K562 (cell line): ENCODE data around the gene MINDY4. TPM values are rescaled to one million over a fixed set of nuclear protein-coding genes. Genes with fewer than 3 reads are reported as not detected.

ENCODE experiments used
- ATAC-seq: fragments of 200-7000 bp; cut with Tn5 transposase; 3 replicates; pipeline ENCODE4 v1.9.1; 2020; ENCODE audit warnings: moderate library complexity
- BruUV-seq: library from RNA; stranded (reverse); fragments of 400-500 nt; replicated peaks from 2 replicates; lab custom pipeline; 2021; lab: Mats Ljungman, UMichigan
- CTCF ChIA-PET: fragments of 300-600 bp; formaldehyde crosslinking; extraction: SDS; loops from one replicate; lab custom pipeline; 2021; ENCODE audit warnings: low intra/inter-chr PET ratio; lab: Yijun Ruan, JAX
- POLR2A ChIA-PET: fragments of 300-600, 350-650 bp; sonication (Branson Sonifier 250); formaldehyde crosslinking; extraction: SDS; loops from one replicate; lab custom pipeline; 2021; ENCODE audit warnings: antibody characterized with exemption, inconsistent platforms; lab: Yijun Ruan, JAX
- DNase-seq, 4 experiments: peaks; one replicate each; pipeline versions ENCODE4 v3.0.0 to v3.0.0-alpha.2; 2011 to 2018; ENCODE audit warnings: low spot score in 3 of 4, mixed read lengths in 3 of 4; ENCODE audit errors: extremely low read depth in 1 of 4
- FAIRE-seq: peaks from 2 replicates; lab custom pipeline; 2011; peaks lifted over from hg19 to GRCh38; lab: Jason Lieb, UNC
- H2AFZ ChIP-seq: 2 replicates; pipeline ENCODE4 v1.6.0; 2011; ENCODE audit warnings: low read depth, low read length, control low read depth, inconsistent platforms
- H3K27ac ChIP-seq: fragments of 200-600 bp; 3 replicates; pipeline ENCODE4 v1.8.0; 2011; ENCODE audit warnings: low read depth, mild to moderate bottlenecking, control low read depth, inconsistent platforms, low read length, moderate library complexity, mixed read lengths; ENCODE audit errors: extremely low read depth
- H3K27me3 ChIP-seq, 2 experiments: fragments of 300-600 bp in 1 of 2; 2 replicates in 1 of 2; 3 replicates in 1 of 2; pipeline versions ENCODE4 v1.6.0 to v1.8.0; 2011; ENCODE audit warnings: inconsistent platforms in 2 of 2, low read length in 2 of 2, mild to moderate bottlenecking in 1 of 2, mixed read lengths in 1 of 2, moderate library complexity in 1 of 2; ENCODE audit not compliant: control insufficient read depth in 2 of 2, insufficient read depth in 2 of 2
- H3K36me3 ChIP-seq: fragments of 300-600 bp; 3 replicates; pipeline ENCODE4 v1.8.0; 2011; ENCODE audit warnings: mild to moderate bottlenecking, low read length, inconsistent platforms; ENCODE audit not compliant: control insufficient read depth, insufficient read depth
- H3K4me1 ChIP-seq, 2 experiments: fragments of 200-600 bp in 1 of 2; replicated peaks in 1 of 2; 2 replicates in 1 of 2; 3 replicates in 1 of 2; pipeline versions ENCODE4 v1.5.1 to v1.8.0; 2011; ENCODE audit warnings: inconsistent platforms in 2 of 2, low read length in 2 of 2, mild to moderate bottlenecking in 1 of 2, mixed read lengths in 1 of 2, moderate library complexity in 1 of 2; ENCODE audit not compliant: control insufficient read depth in 2 of 2, insufficient read depth in 2 of 2
- H3K4me2 ChIP-seq: 2 replicates; pipeline ENCODE4 v1.6.1; 2011; ENCODE audit warnings: low read length, control low read depth, inconsistent platforms, mixed read lengths; ENCODE audit not compliant: insufficient read depth
- H3K4me3 ChIP-seq: fragments of 200-600 bp; sonication (generic), shearing (Covaris generic); 2 replicates; pipeline ENCODE4 v1.5.1; 2016; ENCODE audit warnings: control low read depth, inconsistent platforms
- H3K79me2 ChIP-seq: fragments of 200-600 bp; 3 replicates; pipeline ENCODE4 v1.8.0; 2011; ENCODE audit warnings: low read length, inconsistent platforms; ENCODE audit not compliant: control insufficient read depth, insufficient read depth
- H3K9ac ChIP-seq, 2 experiments: 2 replicates each; pipeline versions ENCODE4 v1.6.0 to v1.6.1; 2011; ENCODE audit warnings: low read depth in 2 of 2, low read length in 2 of 2, control low read depth in 1 of 2, inconsistent platforms in 1 of 2, mild to moderate bottlenecking in 1 of 2, mixed read lengths in 1 of 2; ENCODE audit not compliant: insufficient read depth in 1 of 2
- H3K9me1 ChIP-seq: one replicate; pipeline ENCODE4 v1.6.0; 2011; ENCODE audit warnings: inconsistent platforms, mild to moderate bottlenecking, low read length, moderate library complexity; ENCODE audit not compliant: control insufficient read depth, insufficient read depth
- H3K9me3 ChIP-seq: replicated peaks from 2 replicates; pipeline ENCODE4 v1.5.1; 2011; ENCODE audit warnings: low read depth, low read length, inconsistent platforms; ENCODE audit not compliant: control insufficient read depth, insufficient read depth
- H4K20me1 ChIP-seq: replicated peaks from 2 replicates; pipeline ENCODE4 v1.6.1; 2011; ENCODE audit warnings: low read length, inconsistent platforms, mixed read lengths; ENCODE audit not compliant: control insufficient read depth, insufficient read depth
- CBFA2T2 ChIP-seq: fragments of 450-650 bp; conservative IDR thresholded peaks from 2 replicates; pipeline ENCODE4 v1.6.1; 2017; ENCODE audit warnings: mild to moderate bottlenecking
- FOXK1 ChIP-seq: sonication (generic); formaldehyde crosslinking; IDR thresholded peaks from 2 replicates; pipeline ENCODE4 v1.8.0; 2022; ENCODE audit warnings: missing genetic modification reagents, mild to moderate bottlenecking, borderline replicate concordance
- MTA3 ChIP-seq: fragments of 450-650 bp; formaldehyde crosslinking; IDR thresholded peaks from 2 replicates; pipeline ENCODE4 v1.6.1; 2017; ENCODE audit warnings: mild to moderate bottlenecking, borderline replicate concordance
- RBM14 ChIP-seq: fragments of 200-400 bp; formaldehyde crosslinking; IDR thresholded peaks from 2 replicates; pipeline ENCODE4 v1.6.1; 2018; ENCODE audit warnings: low read depth, mild to moderate bottlenecking, low read length, moderate library complexity, borderline replicate concordance; ENCODE audit not compliant: insufficient read depth
- RUNX1 ChIP-seq: sonication (generic); IDR thresholded peaks from 2 replicates; pipeline ENCODE4 v1.6.1; 2016; ENCODE audit warnings: antibody characterized with exemption, low read depth
- U2AF1 ChIP-seq: fragments of 200-400 bp; formaldehyde crosslinking; optimal IDR thresholded peaks from 2 replicates; pipeline ENCODE3; 2017; ENCODE audit warnings: mild to moderate bottlenecking, low read depth, low read length, moderate library complexity
- ZNF133 ChIP-seq: fragments of 250-450 bp; sonication (Bioruptor Pico); IDR thresholded peaks from 2 replicates; pipeline ENCODE4 v1.4.0; 2020; ENCODE audit warnings: mild to moderate bottlenecking
- ZNF24 ChIP-seq: fragments of 450-650 bp; IDR thresholded peaks from 2 replicates; pipeline ENCODE4 v1.6.1; 2016
- WGBS: fragments of 100-300 bp; shearing (Covaris generic); methylation state at CpG from one replicate; pipeline ENCODE4 v1.1.6; 2016; ENCODE audit warnings: low coverage, mixed read lengths; ENCODE audit not compliant: insufficient coverage; ENCODE audit errors: missing lambda C conversion rate; 5-methylcytosine and 5-hydroxymethylcytosine counted together
- in situ Hi-C: fragments of 300-500 bp; cut with MboI; formaldehyde crosslinking; loops from 4 replicates; pipeline ENCODE4 v1.15.0; 2018; ENCODE audit warnings: inconsistent platforms, mixed read lengths
- intact Hi-C: fragments of 100-400 bp; cut with micrococcal nuclease; formaldehyde crosslinking; loops from 2 replicates; pipeline ENCODE4 v1.14.2; 2022
- polyA plus RNA-seq, 8 experiments: library from polyadenylated mRNA; depleted of rRNA in 4 of 8; stranded (reverse) in 5 of 8; unstranded in 3 of 8; fragments of >200 nt; fragmentation: Nextera tagmentation in 2 of 8; fragmentation: Illumina TruSeq in 1 of 8; extraction: Ambion mirVana in 2 of 8; extraction: Trizol in 1 of 8; gene quantifications; 2 replicates each; pipeline versions ENCODE4 v1.2.1 to v1.2.3, GENCODE V29; 2011 to 2014; ENCODE audit warnings: inconsistent platforms in 1 of 8, missing spikeins in 1 of 8
- total RNA-seq, 7 experiments: library from RNA; depleted of rRNA in 6 of 7; stranded (reverse); fragments of >200 nt in 6 of 7; fragmentation: Illumina TruSeq in 2 of 7; extraction: Trizol in 2 of 7; gene quantifications; 2 replicates each; pipeline versions ENCODE4 v1.2.1 to v1.2.3, GENCODE V29; 2011 to 2021; ENCODE audit warnings: low replicate concordance in 1 of 7

Gene MINDY4
- total and polyA plus RNA-seq, 9 of the 15 experiments (the other 6 are each of a cell fraction or from before 2014, with no cell fraction given): 2.1 to 16.7 (median 11.0) TPM

GRCh38 chr7:30815388-30815854 lies 44.2 kb downstream of the MINDY4 start:
- WGBS: 38% methylated on average over 3 of the region's 3 CpGs
- FAIRE-seq (no peak), DNase-seq (no peak), ATAC-seq (no peak)
- no TSS peak for BruUV-seq
- Histone ChIP-seq H3K9me3 (no peaks in the 10 kb centered on the region), H3K4me3 (no peak overlapping the region), H3K79me2 (no peaks in the 10 kb centered on the region), H3K36me3 (no peaks in the 10 kb centered on the region; the same call in 2 of the 3 replicates), H3K27ac (no peak overlapping the region), H3K27me3 (no peaks in the 10 kb centered on the region), H4K20me1 (peaks cover 4% of the 10 kb centered on the region; the same call in 1 of the 2 replicates), H3K9ac (no peak overlapping the region), H3K4me1 (no peaks in the 10 kb centered on the region), H3K9me1 (no peaks in the 10 kb centered on the region), H3K4me2 (no peak overlapping the region), H2AFZ (no peak overlapping the region)
- in situ Hi-C loops (no loop called here), intact Hi-C loops (no loop called here)
- ChIA-PET CTCF (no interaction called here), POLR2A (no interaction called here)
- TF ChIP-seq FOXK1 (CRISPR knock-in tag) (no peak), RUNX1 (no peak), ZNF24 (no peak), RBM14 (no peak), CBFA2T2 (no peak), MTA3 (no peak), ZNF133 (CRISPR knock-in tag) (no peak), U2AF1 (no peak)
